GM18868 (cell line): ENCODE data around the gene NABP2.
"Not testable (repeated sequence)": the region's sequence is repeated elsewhere in the genome, so short reads cannot be mapped to it uniquely, and the experiment has no call there.

Experiments used
- ATAC-seq: cut with Tn5 transposase; IDR thresholded peaks from one replicate; pipeline ENCODE4 v1.9.1; 2021; ENCODE audit warnings: mild to moderate bottlenecking, moderate library complexity; ENCODE audit not compliant: unreplicated experiment

The NABP2 gene

DNA sequence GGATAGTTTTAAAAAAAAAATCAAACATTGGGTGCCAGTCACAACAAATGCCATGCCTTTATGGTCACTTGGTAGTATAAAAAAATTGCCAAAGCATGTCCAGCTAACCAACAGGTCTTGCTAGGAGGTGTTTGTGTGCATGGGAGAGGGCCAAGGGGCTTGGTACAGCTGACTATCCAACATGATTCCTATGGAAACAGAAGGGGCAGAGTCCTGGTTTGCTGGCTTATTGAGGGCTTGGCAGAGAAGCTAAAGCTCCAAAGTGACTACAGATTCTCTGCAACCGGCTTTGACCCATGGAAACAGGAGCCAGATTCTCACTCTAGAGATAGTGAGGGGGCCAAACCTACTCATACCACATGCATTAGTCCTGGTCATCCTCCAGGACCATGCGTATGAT is 48.3 kb downstream of the NABP2 start:
- ATAC-seq = not testable (repeated sequence)

DNA sequence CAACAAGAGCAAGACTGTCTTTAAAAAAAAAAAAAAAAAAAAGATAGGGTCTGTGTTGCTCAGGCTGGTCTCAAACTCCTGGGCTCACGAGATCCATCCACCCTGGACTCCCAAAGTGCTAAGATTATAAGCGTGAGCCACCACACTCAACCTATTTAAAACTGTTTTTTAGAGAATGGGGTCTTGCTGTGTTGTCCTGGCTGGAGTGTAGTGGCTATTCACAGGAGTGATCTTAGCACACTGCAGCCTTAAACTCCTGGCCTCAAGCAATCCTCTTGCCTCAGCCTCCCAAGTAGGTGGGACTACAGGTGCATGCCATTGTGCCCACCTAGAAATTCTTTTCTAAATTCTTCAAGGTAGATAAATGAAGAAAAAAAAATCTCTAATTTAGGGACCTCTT is 50.2 kb downstream of the NABP2 start:
- ATAC-seq = no peak

DNA sequence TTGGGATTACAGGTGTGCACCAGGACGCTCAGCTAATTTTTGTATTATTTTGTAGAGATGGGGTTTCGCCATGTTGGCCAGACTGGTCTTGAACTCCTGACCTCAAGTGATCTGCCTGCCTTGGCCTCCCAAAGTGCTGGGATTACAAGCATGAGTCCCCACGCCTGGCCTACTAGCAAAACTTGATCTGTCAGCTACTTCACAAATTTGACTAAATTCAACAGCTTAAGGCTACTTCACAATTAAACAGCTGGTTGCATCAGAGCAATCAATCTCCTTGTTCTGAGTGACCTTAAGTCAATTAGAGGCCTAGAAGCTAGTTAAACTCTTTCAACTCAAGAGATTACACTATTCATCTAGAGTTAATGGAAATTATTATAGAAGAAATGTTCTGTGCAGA is 54.8 kb downstream of the NABP2 start:
- no peak for ATAC-seq
